Adrenal gland (tissue), 12 donors: ENCODE data around the gene PIK3R2. TPM values are rescaled to one million over a fixed set of nuclear protein-coding genes. Genes with fewer than 3 reads are reported as not detected.
A peak's percentile ranks its signal among the peaks of the same experiment; 100 is the strongest.

Source experiments
- DNase-seq, 7 donors: peaks; one replicate each; pipeline ENCODE4 v3.0.0-alpha.2; 2019 to 2020
- H3K27ac ChIP-seq, 5 donors: fragments of 200-600 bp; sonication (generic) in 4 of 5; 1 replicate in 3 of 5; 2 replicates in 2 of 5; pipeline versions ENCODE4 v1.5.1 to v1.8.0; 2016 to 2020; ENCODE audit warnings: mild to moderate bottlenecking in 1 of 5
- H3K27me3 ChIP-seq: fragments of 200-600 bp; 2 replicates; pipeline ENCODE4 v1.8.0; 2021
- H3K36me3 ChIP-seq, 2 donors: fragments of 200-600 bp; replicated peaks in 1 of 2; 1 replicate in 1 of 2; 2 replicates in 1 of 2; pipeline versions ENCODE4 v1.5.1 to v1.8.0; 2018 to 2022
- H3K4me1 ChIP-seq, 2 donors: fragments of 200-600 bp; replicated peaks in 1 of 2; 1 replicate in 1 of 2; 2 replicates in 1 of 2; pipeline versions ENCODE4 v1.5.1 to v1.8.0; 2018 to 2021
- H3K4me3 ChIP-seq, 4 donors: fragments of 200-600 bp; sonication (generic) in 3 of 4; one replicate each; pipeline ENCODE4 v1.5.1; 2016 to 2018
- H3K9me3 ChIP-seq, 3 donors: fragments of 200-600 bp; sonication (generic) in 1 of 3; replicated peaks in 1 of 3; 1 replicate in 2 of 3; 2 replicates in 1 of 3; pipeline versions ENCODE4 v1.5.1 to v1.8.0; 2016 to 2021
- CTCF ChIP-seq, 6 experiments: fragments of 450-650 bp in 4 of 6; fragments of 200-600 bp in 2 of 6; sonication (generic) in 1 of 6; IDR thresholded peaks; 1 replicate in 5 of 6; 2 replicates in 1 of 6; pipeline versions ENCODE4 v1.5.1 to v1.8.0; 2016 to 2021; ENCODE audit warnings: antibody characterized with exemption in 6 of 6, mild to moderate bottlenecking in 2 of 6, moderate library complexity in 1 of 6
- POLR2A ChIP-seq, 2 donors: fragments of 450-650 bp; IDR thresholded peaks; one replicate each; pipeline ENCODE4 v1.6.1; 2017; ENCODE audit warnings: antibody characterized with exemption in 2 of 2, mild to moderate bottlenecking in 2 of 2, moderate library complexity in 1 of 2
- WGBS, 4 donors: extraction: QIAGEN DNeasy Blood & Tissue Kit in 2 of 4; methylation state at CpG; one replicate each; pipeline versions ENCODE4 v1.1.5 to v1.1.7; 2013 to 2017; 5-methylcytosine and 5-hydroxymethylcytosine counted together
- intact Hi-C, 2 donors: fragments of 100-400 bp; cut with DNase I; formaldehyde crosslinking; loops; one replicate each; pipeline versions ENCODE4 v1.14.1 to v1.15.0; 2022 to 2023
- polyA plus RNA-seq, 3 donors: library from polyadenylated mRNA; stranded (reverse); fragments of 200-250 nt in 2 of 3; fragments of 350-450 nt in 1 of 3; fragmentation: Illumina TruSeq in 1 of 3; extraction: RNeasy Lipid Tissue Mini Kit (QIAGEN cat#74804) in 1 of 3; gene quantifications; one replicate each; pipeline ENCODE4 v1.2.3, GENCODE V29; 2013 to 2014
- total RNA-seq, 9 donors: library from RNA; depleted of rRNA in 4 of 9; stranded (reverse); fragments of >200 nt in 4 of 9; fragments of 120-200 nt in 1 of 9; fragmentation: NEBNext Ultra II Directional in 1 of 9; extraction: Animal tissue kit (Norgen Biotek cat#: 25700) in 1 of 9; gene quantifications; one replicate each; pipeline versions ENCODE4 v1.1.0 to v1.2.4, GENCODE V29; 2013 to 2023
- donor health status: healthy with polysubstance abuse.
- donor health status: Bipolar disorder and iron deficiency.
- donor health status: DM: yes; HTN: yes; CAD: no.
- donor health status: DM: no; HTN: no; CAD: no.
- donor health status: DM: no; HTN: no; CAD: no.
- donor health status: DM: yes; HTN: yes; CAD: no.

Gene PIK3R2
- total and polyA plus RNA-seq, 12 donors = 6.7 to 124 (median 58.5) TPM

- intact Hi-C loops = no loop called here
- peak in 1 of 6 experiments; percentile 8 for TF ChIP-seq CTCF (IDR thresholded peaks at IDR 0.05)
- peak in 1 of 2 donors; percentile 10 for TF ChIP-seq POLR2A (IDR thresholded peaks at IDR 0.05)
- Histone ChIP-seq H3K27ac (peak overlapping the region; percentile 67 to 96 (median 92)), H3K36me3 (peaks cover 0 to under 1% of the 10 kb centered on the region in 2 donors), H3K4me3 (peak overlapping the region in 3 of 4 donors; percentile 15 to 72 (median 37)), H3K9me3 (no peaks in the 10 kb centered on the region), H3K27me3 (no peaks in the 10 kb centered on the region), H3K4me1 (peaks cover 19 to 23% of the 10 kb centered on the region in 2 donors)
- DNase-seq = peak in 5 of 7 donors; percentile 63 to 80 (median 75)
- 0 to 1% (median 0%) methylated on average over 20 to 22 of the region's 22 CpGs for WGBS, 4 donors
Measured at GRCh38 chr19:18204394-18205199, 51.6 kb downstream of the PIK3R2 start.

- Histone ChIP-seq H3K4me3 (peak overlapping the region in 3 of 4 donors; percentile 15 to 72 (median 37)), H3K36me3 (no peaks in the 10 kb centered on the region), H3K27me3 (no peaks in the 10 kb centered on the region), H3K9me3 (no peaks in the 10 kb centered on the region), H3K4me1 (peaks cover 19 to 23% of the 10 kb centered on the region in 2 donors), H3K27ac (peak overlapping the region; percentile 67 to 96 (median 92))
- TF ChIP-seq POLR2A (IDR thresholded peaks at IDR 0.05) = no peak
- TF ChIP-seq CTCF (IDR thresholded peaks at IDR 0.05) = no peak
- WGBS, 4 donors = 28 to 35% (median 31%) methylated on average over 30 to 36 of the region's 36 CpGs
- intact Hi-C loops = no loop called here
- peak; percentile 76 to 87 (median 80) for DNase-seq
Measured at GRCh38 chr19:18205200-18205892, 52.4 kb downstream of the PIK3R2 start.

GRCh38 chr19:18206018-18206417 is 53.1 kb downstream of the PIK3R2 start:
- WGBS, 4 donors = 83 to 87% (median 86%) methylated on average over 12 of the region's 12 CpGs
- Histone ChIP-seq H3K4me3 (no peak overlapping the region), H3K4me1 (peaks cover 19 to 23% of the 10 kb centered on the region in 2 donors), H3K27me3 (no peaks in the 10 kb centered on the region), H3K27ac (peak overlapping the region in 2 of 5 donors; percentile 94 to 96), H3K36me3 (no peaks in the 10 kb centered on the region), H3K9me3 (no peaks in the 10 kb centered on the region)
- TF ChIP-seq CTCF (IDR thresholded peaks at IDR 0.05) = no peak
- no peak for TF ChIP-seq POLR2A (IDR thresholded peaks at IDR 0.05)
- intact Hi-C loops = no loop called here
- DNase-seq = no peak
